Measurements from ENCODE around the gene UBE2D3. TPM values are rescaled to one million over a fixed set of nuclear protein-coding genes. Genes with fewer than 3 reads are reported as not detected.

Gene UBE2D3
- total and polyA plus RNA-seq, 2 of the 4 experiments (the other 2 are of a cell fraction): 233 to 387 TPM

GRCh38 chr4:102862016-102862415 is 34.7 kb upstream of the UBE2D3 start:
- ATAC-seq (ENCODE audit: low read depth): no peak
- H4K8ac ChIP-seq (ENCODE audit: low read depth in 2 of 2, low read length in 2 of 2): no peak overlapping the region
- H3K18ac ChIP-seq (ENCODE audit: low read depth, low read length): no peak overlapping the region
- peaks cover 3% of the 10 kb centered on the region; the same call in 1 of the 2 replicates for H3K9me3 ChIP-seq (ENCODE audit: control insufficient read depth, insufficient read depth, low read length)
- no peaks in the 10 kb centered on the region for H3K4me1 ChIP-seq (ENCODE audit: control insufficient read depth, insufficient read depth, low read length)
- no peak overlapping the region for H3K4ac ChIP-seq (ENCODE audit: low read depth, low read length)
- CTCF ChIA-PET: no interaction called here
- H4K5ac ChIP-seq (ENCODE audit: low read depth, low read length): no peak overlapping the region
- H3K9me1 ChIP-seq (ENCODE audit: insufficient read depth, low read length): no peaks in the 10 kb centered on the region
- no peak for DNase-seq
- no peak overlapping the region for H2BK15ac ChIP-seq (ENCODE audit: low read depth, low read length)
- no peak overlapping the region for H2BK120ac ChIP-seq (ENCODE audit: low read depth, low read length)
- no CpG with 5 or more reads among the region's 1 CpG for WGBS, 2 experiments (ENCODE audit: extremely low coverage in 2 of 2, insufficient read length in 1 of 2)
- H2BK20ac ChIP-seq (ENCODE audit: low read depth, low read length): no peak overlapping the region
- TF ChIP-seq RFX5 (IDR thresholded peaks at IDR 0.05; ENCODE audit: low read depth, low read length) (no peak), POLR2A (IDR thresholded peaks at IDR 0.05; ENCODE audit: low read depth, low read length) (no peak), MAFK (IDR thresholded peaks at IDR 0.05; ENCODE audit: low read depth, low read length) (no peak), CHD1 (IDR thresholded peaks at IDR 0.05; ENCODE audit: low read depth, low read length) (no peak), RCOR1 (IDR thresholded peaks at IDR 0.05; ENCODE audit: insufficient replicate concordance, low read length) (no peak), MXI1 (IDR thresholded peaks at IDR 0.05; ENCODE audit: borderline replicate concordance, low read depth, low read length) (no peak), MAZ (IDR thresholded peaks at IDR 0.05; ENCODE audit: borderline replicate concordance, low read depth, low read length) (no peak), CEBPB (IDR thresholded peaks at IDR 0.05; ENCODE audit: low read depth, low read length) (no peak), NFE2L2 (IDR thresholded peaks at IDR 0.05; ENCODE audit: low read depth, low read length) (no peak), SMC3 (IDR thresholded peaks at IDR 0.05; ENCODE audit: low read depth, low read length) (no peak), FOS (IDR thresholded peaks at IDR 0.05; ENCODE audit: low read depth, low read length) (no peak), ELK1 (IDR thresholded peaks at IDR 0.05; ENCODE audit: borderline replicate concordance, low read depth, low read length) (no peak)
- TF ChIP-seq, protein P1, sequence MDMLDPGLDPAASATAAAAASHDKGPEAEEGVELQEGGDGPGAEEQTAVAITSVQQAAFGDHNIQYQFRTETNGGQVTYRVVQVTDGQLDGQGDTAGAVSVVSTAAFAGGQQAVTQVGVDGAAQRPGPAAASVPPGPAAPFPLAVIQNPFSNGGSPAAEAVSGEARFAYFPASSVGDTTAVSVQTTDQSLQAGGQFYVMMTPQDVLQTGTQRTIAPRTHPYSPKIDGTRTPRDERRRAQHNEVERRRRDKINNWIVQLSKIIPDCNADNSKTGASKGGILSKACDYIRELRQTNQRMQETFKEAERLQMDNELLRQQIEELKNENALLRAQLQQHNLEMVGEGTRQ (IDR thresholded peaks at IDR 0.05; ENCODE audit: low read depth, low read length): no peak
- TF ChIP-seq, protein P2, sequence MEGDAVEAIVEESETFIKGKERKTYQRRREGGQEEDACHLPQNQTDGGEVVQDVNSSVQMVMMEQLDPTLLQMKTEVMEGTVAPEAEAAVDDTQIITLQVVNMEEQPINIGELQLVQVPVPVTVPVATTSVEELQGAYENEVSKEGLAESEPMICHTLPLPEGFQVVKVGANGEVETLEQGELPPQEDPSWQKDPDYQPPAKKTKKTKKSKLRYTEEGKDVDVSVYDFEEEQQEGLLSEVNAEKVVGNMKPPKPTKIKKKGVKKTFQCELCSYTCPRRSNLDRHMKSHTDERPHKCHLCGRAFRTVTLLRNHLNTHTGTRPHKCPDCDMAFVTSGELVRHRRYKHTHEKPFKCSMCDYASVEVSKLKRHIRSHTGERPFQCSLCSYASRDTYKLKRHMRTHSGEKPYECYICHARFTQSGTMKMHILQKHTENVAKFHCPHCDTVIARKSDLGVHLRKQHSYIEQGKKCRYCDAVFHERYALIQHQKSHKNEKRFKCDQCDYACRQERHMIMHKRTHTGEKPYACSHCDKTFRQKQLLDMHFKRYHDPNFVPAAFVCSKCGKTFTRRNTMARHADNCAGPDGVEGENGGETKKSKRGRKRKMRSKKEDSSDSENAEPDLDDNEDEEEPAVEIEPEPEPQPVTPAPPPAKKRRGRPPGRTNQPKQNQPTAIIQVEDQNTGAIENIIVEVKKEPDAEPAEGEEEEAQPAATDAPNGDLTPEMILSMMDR (conservative IDR thresholded peaks at IDR 0.05; ENCODE audit: low read depth, low read length): no peak
- intact Hi-C loops (cut with micrococcal nuclease) (no loop called here), in situ Hi-C loops (cut with MboI; ENCODE audit: low sequenced_read_pairs) (no loop called here), dilution Hi-C loops (cut with HindIII; ENCODE audit: low sequenced_read_pairs, unreplicated experiment) (no loop called here)
- no peak overlapping the region for H3K14ac ChIP-seq (replicated peaks; ENCODE audit: low read depth, low read length)
- POLR2A ChIA-PET (ENCODE audit: unreplicated experiment): no interaction called here
- no peaks in the 10 kb centered on the region for H3K36me3 ChIP-seq (ENCODE audit: control insufficient read depth, insufficient read depth, low read length)
- H4K20me1 ChIP-seq (ENCODE audit: insufficient read depth, low read length): no peaks in the 10 kb centered on the region
- no peak overlapping the region for H2AFZ ChIP-seq (replicated peaks; ENCODE audit: low read length, poor library complexity)
- no peaks in the 10 kb centered on the region; a peak in 1 of 4 replicates for H3K79me1 ChIP-seq (ENCODE audit: low read depth in 1 of 2, low read length in 2 of 2)
- no peak overlapping the region for H2AK5ac ChIP-seq (ENCODE audit: low read depth, low read length)
- H3K56ac ChIP-seq (ENCODE audit: extremely low read depth, insufficient read depth, low read length): no peak overlapping the region
- H3K4me2 ChIP-seq (ENCODE audit: low read depth, low read length): no peak overlapping the region
- H3K4me3 ChIP-seq (ENCODE audit: insufficient read depth, low read depth, low read length): no peak overlapping the region
- H2BK5ac ChIP-seq (ENCODE audit: low read depth, low read length, poor library complexity, severe bottlenecking): no peak overlapping the region
- no peak overlapping the region for H3K27ac ChIP-seq (ENCODE audit: insufficient read depth, low read length)
- H4K91ac ChIP-seq (ENCODE audit: insufficient read depth, low read depth, low read length): no peak overlapping the region
- H2AK9ac ChIP-seq (replicated peaks; ENCODE audit: low read depth, low read length, poor library complexity): no peak overlapping the region
- H3K27me3 ChIP-seq (ENCODE audit: control insufficient read depth, insufficient read depth, low read length): no peaks in the 10 kb centered on the region
- BruUV-seq (replicated peaks): no TSS peak
- H3K23ac ChIP-seq (ENCODE audit: low read depth, low read length): no peak overlapping the region
- no peak overlapping the region for H3K9ac ChIP-seq (ENCODE audit: low read depth, low read length)

Data from IMR-90 (cell line).